Measurements from ENCODE around the gene SNPH.

Gene SNPH

GRCh38 chr20:1264727-1265126 lies 1.4 kb upstream of the SNPH start:
- DNase-seq (ENCODE audit: low read depth in 2 of 2) = no peak

GRCh38 chr20:1265226-1265915 lies 723 bp upstream of the SNPH start:
- DNase-seq (ENCODE audit: low read depth in 2 of 2) = no peak

- no peak for DNase-seq (ENCODE audit: low read depth in 2 of 2)
Observed at GRCh38 chr20:1265916-1266166, 253 bp upstream of the SNPH start.

GRCh38 chr20:1267161-1267560 lies 1.1 kb downstream of the SNPH start:
- no peak for DNase-seq (ENCODE audit: low read depth in 2 of 2)

- no peak for DNase-seq (ENCODE audit: low read depth in 2 of 2)
Observed at GRCh38 chr20:1267809-1268374, 1.8 kb downstream of the SNPH start.

- no peak for DNase-seq (ENCODE audit: low read depth in 2 of 2)
Observed at GRCh38 chr20:1269235-1269634, 3.1 kb downstream of the SNPH start.

- no peak for DNase-seq (ENCODE audit: low read depth in 2 of 2)
Observed at GRCh38 chr20:1269850-1270249, 3.8 kb downstream of the SNPH start.

GRCh38 chr20:1272368-1273100 lies 6.4 kb downstream of the SNPH start:
- no peak for DNase-seq (ENCODE audit: low read depth in 2 of 2)

GRCh38 chr20:1273366-1273765 lies 7.3 kb downstream of the SNPH start:
- DNase-seq (ENCODE audit: low read depth in 2 of 2) = no peak

- DNase-seq (ENCODE audit: low read depth in 2 of 2) = no peak
Observed at GRCh38 chr20:1274485-1275311, 8.6 kb downstream of the SNPH start.

GRCh38 chr20:1275919-1276318 lies 9.8 kb downstream of the SNPH start:
- no peak for DNase-seq (ENCODE audit: low read depth in 2 of 2)

GRCh38 chr20:1277529-1278322 lies 11.6 kb downstream of the SNPH start:
- DNase-seq (ENCODE audit: low read depth in 2 of 2) = no peak

GRCh38 chr20:1278993-1279392 lies 12.9 kb downstream of the SNPH start:
- DNase-seq (ENCODE audit: low read depth in 2 of 2) = no peak

- no peak for DNase-seq (ENCODE audit: low read depth in 2 of 2)
Observed at GRCh38 chr20:1280195-1281102, 14.4 kb downstream of the SNPH start.

GRCh38 chr20:1281279-1282057 lies 15.4 kb downstream of the SNPH start:
- DNase-seq (ENCODE audit: low read depth in 2 of 2) = no peak

- DNase-seq (ENCODE audit: low read depth in 2 of 2) = no peak
Observed at GRCh38 chr20:1282966-1283365, 16.9 kb downstream of the SNPH start.

- no peak for DNase-seq (ENCODE audit: low read depth in 2 of 2)
Observed at GRCh38 chr20:1283522-1284510, 17.7 kb downstream of the SNPH start.

- DNase-seq (ENCODE audit: low read depth in 2 of 2) = no peak
Observed at GRCh38 chr20:1286267-1287024, 20.4 kb downstream of the SNPH start.
